ENCODE measurements around the gene TMEM229A.

The TMEM229A gene

GRCh38 chr7:124051681-124052377 lies 19.0 kb upstream of the TMEM229A start:
- Histone ChIP-seq H3K4me1 (ENCODE audit: control insufficient read depth, insufficient read depth, low read length) (no peaks in the 10 kb centered on the region), H3K36me3 (ENCODE audit: control insufficient read depth in 2 of 2, insufficient read depth in 1 of 2, low read length in 2 of 2) (no peaks in the 10 kb centered on the region), H3K27ac (ENCODE audit: extremely low read depth, low read depth, low read length) (no peak overlapping the region), H3K9me3 (ENCODE audit: control insufficient read depth, insufficient read depth, low read depth, low read length) (no peaks in the 10 kb centered on the region), H3K4me3 (ENCODE audit: low read depth, low read length) (no peak overlapping the region)
- no peak for TF ChIP-seq ZNF610 (tag by site-specific recombination; IDR thresholded peaks at IDR 0.05; ENCODE audit: borderline replicate concordance)
- TF ChIP-seq ZSCAN16 (tag by site-specific recombination; IDR thresholded peaks at IDR 0.05): no peak
- TF ChIP-seq TRIM28 (IDR thresholded peaks at IDR 0.05; ENCODE audit: borderline replicate concordance, low read length): no peak
- TF ChIP-seq ZBTB7A (tag by site-specific recombination; IDR thresholded peaks at IDR 0.05; ENCODE audit: low read depth): no peak
- TF ChIP-seq ZNF518A (tag by site-specific recombination; conservative IDR thresholded peaks at IDR 0.05; ENCODE audit: low read depth): no peak
- ChIA-PET CTCF (no interaction called here), POLR2A (no interaction called here)

DNA sequence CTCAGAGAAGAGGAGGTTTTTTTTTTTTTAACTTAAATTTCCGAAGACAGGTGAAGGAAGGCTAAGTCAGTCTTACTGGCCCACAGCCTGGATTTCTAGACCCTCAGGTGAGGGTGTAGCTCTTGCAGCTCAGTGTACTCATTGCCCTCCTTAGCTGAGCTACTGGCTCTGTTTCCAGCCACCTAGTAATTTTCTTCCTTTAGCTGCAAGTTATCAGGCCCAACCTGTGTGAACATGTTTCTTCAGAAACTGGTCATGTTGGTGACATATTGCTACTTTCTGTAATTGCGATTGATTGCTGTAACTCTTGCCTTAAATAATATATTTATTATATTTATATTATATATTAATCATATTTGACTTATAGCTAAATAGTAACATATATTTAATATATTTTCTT lies 10.0 kb upstream of the TMEM229A start:
- Histone ChIP-seq H3K4me1 (ENCODE audit: control insufficient read depth, insufficient read depth, low read length) (no peaks in the 10 kb centered on the region), H3K4me3 (ENCODE audit: low read depth, low read length) (no peak overlapping the region), H3K36me3 (ENCODE audit: control insufficient read depth in 2 of 2, insufficient read depth in 1 of 2, low read length in 2 of 2) (no peaks in the 10 kb centered on the region), H3K9me3 (ENCODE audit: control insufficient read depth, insufficient read depth, low read depth, low read length) (no peaks in the 10 kb centered on the region), H3K27ac (ENCODE audit: extremely low read depth, low read depth, low read length) (no peak overlapping the region)
- TF ChIP-seq ZNF777 (tag by site-specific recombination; IDR thresholded peaks at IDR 0.05; ENCODE audit: borderline replicate concordance): no peak
- no peak for TF ChIP-seq ZNF433 (tag by site-specific recombination; IDR thresholded peaks at IDR 0.05; ENCODE audit: low read depth)
- TF ChIP-seq BCL11A (tag by site-specific recombination; IDR thresholded peaks at IDR 0.05; ENCODE audit: low read depth): no peak
- no peak for TF ChIP-seq ZNF221 (tag by site-specific recombination; IDR thresholded peaks at IDR 0.05; ENCODE audit: borderline replicate concordance)
- no peak for TF ChIP-seq ZNF394 (tag by site-specific recombination; IDR thresholded peaks at IDR 0.05; ENCODE audit: borderline replicate concordance)
- TF ChIP-seq, protein P1, sequence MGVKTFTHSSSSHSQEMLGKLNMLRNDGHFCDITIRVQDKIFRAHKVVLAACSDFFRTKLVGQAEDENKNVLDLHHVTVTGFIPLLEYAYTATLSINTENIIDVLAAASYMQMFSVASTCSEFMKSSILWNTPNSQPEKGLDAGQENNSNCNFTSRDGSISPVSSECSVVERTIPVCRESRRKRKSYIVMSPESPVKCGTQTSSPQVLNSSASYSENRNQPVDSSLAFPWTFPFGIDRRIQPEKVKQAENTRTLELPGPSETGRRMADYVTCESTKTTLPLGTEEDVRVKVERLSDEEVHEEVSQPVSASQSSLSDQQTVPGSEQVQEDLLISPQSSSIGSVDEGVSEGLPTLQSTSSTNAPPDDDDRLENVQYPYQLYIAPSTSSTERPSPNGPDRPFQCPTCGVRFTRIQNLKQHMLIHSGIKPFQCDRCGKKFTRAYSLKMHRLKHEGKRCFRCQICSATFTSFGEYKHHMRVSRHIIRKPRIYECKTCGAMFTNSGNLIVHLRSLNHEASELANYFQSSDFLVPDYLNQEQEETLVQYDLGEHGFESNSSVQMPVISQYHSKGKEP (tag by site-specific recombination; IDR thresholded peaks at IDR 0.05): no peak
- TF ChIP-seq, protein P2, sequence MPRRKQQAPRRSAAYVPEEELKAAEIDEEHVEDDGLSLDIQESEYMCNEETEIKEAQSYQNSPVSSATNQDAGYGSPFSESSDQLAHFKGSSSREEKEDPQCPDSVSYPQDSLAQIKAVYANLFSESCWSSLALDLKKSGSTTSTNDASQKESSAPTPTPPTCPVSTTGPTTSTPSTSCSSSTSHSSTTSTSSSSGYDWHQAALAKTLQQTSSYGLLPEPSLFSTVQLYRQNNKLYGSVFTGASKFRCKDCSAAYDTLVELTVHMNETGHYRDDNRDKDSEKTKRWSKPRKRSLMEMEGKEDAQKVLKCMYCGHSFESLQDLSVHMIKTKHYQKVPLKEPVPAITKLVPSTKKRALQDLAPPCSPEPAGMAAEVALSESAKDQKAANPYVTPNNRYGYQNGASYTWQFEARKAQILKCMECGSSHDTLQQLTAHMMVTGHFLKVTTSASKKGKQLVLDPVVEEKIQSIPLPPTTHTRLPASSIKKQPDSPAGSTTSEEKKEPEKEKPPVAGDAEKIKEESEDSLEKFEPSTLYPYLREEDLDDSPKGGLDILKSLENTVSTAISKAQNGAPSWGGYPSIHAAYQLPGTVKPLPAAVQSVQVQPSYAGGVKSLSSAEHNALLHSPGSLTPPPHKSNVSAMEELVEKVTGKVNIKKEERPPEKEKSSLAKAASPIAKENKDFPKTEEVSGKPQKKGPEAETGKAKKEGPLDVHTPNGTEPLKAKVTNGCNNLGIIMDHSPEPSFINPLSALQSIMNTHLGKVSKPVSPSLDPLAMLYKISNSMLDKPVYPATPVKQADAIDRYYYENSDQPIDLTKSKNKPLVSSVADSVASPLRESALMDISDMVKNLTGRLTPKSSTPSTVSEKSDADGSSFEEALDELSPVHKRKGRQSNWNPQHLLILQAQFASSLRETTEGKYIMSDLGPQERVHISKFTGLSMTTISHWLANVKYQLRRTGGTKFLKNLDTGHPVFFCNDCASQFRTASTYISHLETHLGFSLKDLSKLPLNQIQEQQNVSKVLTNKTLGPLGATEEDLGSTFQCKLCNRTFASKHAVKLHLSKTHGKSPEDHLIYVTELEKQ (tag by site-specific recombination; IDR thresholded peaks at IDR 0.05; ENCODE audit: borderline replicate concordance): no peak
- POLR2A ChIA-PET: no interaction called here
- CTCF ChIA-PET: interaction anchor here (0.6 to 1.0 kb wide), 2 partner anchors 126 to 1970 kb away, joined by 3 to 6 read pairs; no protein-coding TSS in a partner anchor
